ENCODE measurements around the gene ARHGAP24. TPM values are rescaled to one million over a fixed set of nuclear protein-coding genes. Genes with fewer than 3 reads are reported as not detected.
"Not testable (repeated sequence)": the region's sequence is repeated elsewhere in the genome, so short reads cannot be mapped to it uniquely, and the experiment has no call there.

Gene ARHGAP24
- total RNA-seq, 2 experiments from 2014 or later = not detected

- ChIA-PET POLR2A (interaction anchor here (0.8 kb wide), 1 partner anchor 50 kb away, joined by 9 read pairs; no protein-coding TSS in a partner anchor), CTCF (no interaction called here)
These were observed 353.3 kb downstream of the ARHGAP24 start for GRCh38 chr4:85828027-85828890.

GRCh38 chr4:85829276-85830051 is 354.5 kb downstream of the ARHGAP24 start:
- POLR2A ChIA-PET = no interaction called here
- CTCF ChIA-PET = no interaction called here

GRCh38 chr4:85831647-85832046 is 356.7 kb downstream of the ARHGAP24 start:
- POLR2A ChIA-PET = no interaction called here
- CTCF ChIA-PET = no interaction called here

GRCh38 chr4:85833302-85833701 is 358.4 kb downstream of the ARHGAP24 start:
- CTCF ChIA-PET = no interaction called here
- POLR2A ChIA-PET = no interaction called here

- ChIA-PET POLR2A (no interaction called here), CTCF (no interaction called here)
These were observed 360.0 kb downstream of the ARHGAP24 start for GRCh38 chr4:85834934-85835333.

- POLR2A ChIA-PET = no interaction called here
- CTCF ChIA-PET = no interaction called here
These were observed 361.9 kb downstream of the ARHGAP24 start for GRCh38 chr4:85836588-85837438.

GRCh38 chr4:85837439-85837733 is 362.4 kb downstream of the ARHGAP24 start:
- ChIA-PET POLR2A (no interaction called here), CTCF (no interaction called here)

GRCh38 chr4:85839981-85840451 is 365.1 kb downstream of the ARHGAP24 start:
- POLR2A ChIA-PET, CTCF ChIA-PET: not testable (repeated sequence)

GRCh38 chr4:85842540-85842939 is 367.6 kb downstream of the ARHGAP24 start:
- CTCF ChIA-PET = no interaction called here
- POLR2A ChIA-PET = no interaction called here

- POLR2A ChIA-PET, CTCF ChIA-PET: not testable (repeated sequence)
These were observed 378.8 kb downstream of the ARHGAP24 start for GRCh38 chr4:85853740-85854139.

- POLR2A ChIA-PET = no interaction called here
These were observed 379.6 kb downstream of the ARHGAP24 start for GRCh38 chr4:85854546-85854945.

GRCh38 chr4:85860066-85860740 is 385.3 kb downstream of the ARHGAP24 start:
- ChIA-PET POLR2A (no interaction called here), CTCF (no interaction called here)

More at GRCh38 chr4:85854546-85854945, 379.6 kb downstream of the ARHGAP24 start:
- CTCF ChIA-PET = no interaction called here

GRCh38 chr4:85861064-85861765 is 386.3 kb downstream of the ARHGAP24 start:
- POLR2A ChIA-PET = no interaction called here
- CTCF ChIA-PET = no interaction called here

GRCh38 chr4:85862896-85863295 is 387.9 kb downstream of the ARHGAP24 start:
- POLR2A ChIA-PET = no interaction called here
- CTCF ChIA-PET = no interaction called here

- ChIA-PET POLR2A (no interaction called here), CTCF (no interaction called here)
These were observed 389.6 kb downstream of the ARHGAP24 start for GRCh38 chr4:85864259-85865205.

GRCh38 chr4:85865256-85865655 is 390.3 kb downstream of the ARHGAP24 start:
- ChIA-PET CTCF (no interaction called here), POLR2A (no interaction called here)

GRCh38 chr4:85866508-85866907 is 391.6 kb downstream of the ARHGAP24 start:
- CTCF ChIA-PET = no interaction called here

GRCh38 chr4:85867271-85867670 is 392.3 kb downstream of the ARHGAP24 start:
- ChIA-PET POLR2A (no interaction called here), CTCF (no interaction called here)

More at GRCh38 chr4:85866508-85866907, 391.6 kb downstream of the ARHGAP24 start:
- POLR2A ChIA-PET = no interaction called here

Data from activated CD8-positive, alpha-beta memory T cell treated with anti-CD3 and anti-CD28 coated beads for 36 hours (primary cell).